SK-N-SH (cell line): ENCODE measurements around the gene AP4M1. TPM values are rescaled to one million over a fixed set of nuclear protein-coding genes. Genes with fewer than 3 reads are reported as not detected.
A peak's percentile ranks its signal among the peaks of the same experiment; 100 is the strongest.

ENCODE experiments used
- CTCF ChIA-PET: fragments of 300-600, 350-600 bp; formaldehyde crosslinking; extraction: SDS; loops from one replicate; lab custom pipeline; 2021; lab: Yijun Ruan, JAX
- POLR2A ChIA-PET: fragments of 350-600 bp; sonication (Branson Sonifier 250); formaldehyde crosslinking; extraction: SDS; loops from one replicate; lab custom pipeline; 2020; ENCODE audit warnings: antibody characterized with exemption, inconsistent platforms; lab: Yijun Ruan, JAX
- DNase-seq: peaks from one replicate; pipeline ENCODE4 v3.0.0; 2012
- H2AFZ ChIP-seq: fragments of 200-600 bp; sonication (generic); 2 replicates; pipeline ENCODE4 v1.8.1; 2016; ENCODE audit warnings: antibody characterized with exemption, mild to moderate bottlenecking, low read depth
- H3F3A ChIP-seq: fragments of 200-600 bp; sonication (generic); replicated peaks from 2 replicates; pipeline ENCODE3; 2016; ENCODE audit warnings: antibody characterized with exemption, mild to moderate bottlenecking; ENCODE audit not compliant: insufficient read depth
- H3K27ac ChIP-seq, 2 experiments: fragments of 200-500 bp in 1 of 2; fragments of 200-600 bp in 1 of 2; sonication (Bioruptor generic) in 1 of 2; sonication (generic), shearing (Covaris generic) in 1 of 2; 2 replicates each; pipeline versions ENCODE4 v1.5.1 to v1.6.1; 2014 to 2016; ENCODE audit warnings: low read depth in 2 of 2, inconsistent platforms in 1 of 2, low read length in 1 of 2, mild to moderate bottlenecking in 1 of 2, mixed read lengths in 1 of 2
- H3K27me3 ChIP-seq: fragments of 200-600 bp; sonication (generic), shearing (Covaris generic); 2 replicates; pipeline ENCODE4 v1.6.1; 2016; ENCODE audit warnings: mixed run types; ENCODE audit not compliant: insufficient read depth
- H3K36me3 ChIP-seq, 2 experiments: fragments of 200-500 bp in 1 of 2; fragments of 200-600 bp in 1 of 2; sonication (Bioruptor generic) in 1 of 2; sonication (generic) in 1 of 2; replicated peaks in 1 of 2; 2 replicates each; pipeline versions ENCODE3 to v1.5.1; 2014 to 2016; ENCODE audit warnings: low read length in 1 of 2, mild to moderate bottlenecking in 1 of 2; ENCODE audit not compliant: insufficient read depth in 2 of 2, control insufficient read depth in 1 of 2
- H3K4me1 ChIP-seq, 2 experiments: fragments of 200-500 bp in 1 of 2; fragments of 200-600 bp in 1 of 2; sonication (Bioruptor generic) in 1 of 2; sonication (generic), shearing (Covaris generic) in 1 of 2; 2 replicates each; pipeline versions ENCODE4 v1.5.1 to v1.6.1; 2014 to 2016; ENCODE audit warnings: low read depth in 1 of 2, low read length in 1 of 2, mixed run types in 1 of 2; ENCODE audit not compliant: insufficient read depth in 2 of 2, control insufficient read depth in 1 of 2
- H3K4me2 ChIP-seq: fragments of 200-600 bp; sonication (generic), shearing (Covaris generic); 2 replicates; pipeline ENCODE4 v1.6.1; 2017; ENCODE audit warnings: mixed run types
- H3K4me3 ChIP-seq, 2 experiments: fragments of 200-500 bp in 1 of 2; fragments of 200-600 bp in 1 of 2; sonication (Bioruptor generic) in 1 of 2; sonication (generic), shearing (Covaris generic) in 1 of 2; 2 replicates each; pipeline versions ENCODE4 v1.5.1 to v1.8.1; 2014 to 2016; ENCODE audit warnings: low read depth in 2 of 2, inconsistent platforms in 1 of 2, low read length in 1 of 2, mild to moderate bottlenecking in 1 of 2, mixed read lengths in 1 of 2, moderate library complexity in 1 of 2
- H3K79me2 ChIP-seq: fragments of 200-600 bp; sonication (generic); 2 replicates; pipeline ENCODE4 v1.8.1; 2017; ENCODE audit warnings: mild to moderate bottlenecking; ENCODE audit not compliant: insufficient read depth
- H3K9ac ChIP-seq: fragments of 200-600 bp; sonication (generic); 2 replicates; pipeline ENCODE4 v1.6.1; 2017; ENCODE audit warnings: mixed run types
- H3K9me2 ChIP-seq: fragments of 200-600 bp; sonication (generic); 2 replicates; pipeline ENCODE4 v1.6.1; 2017; ENCODE audit warnings: mixed run types
- H3K9me3 ChIP-seq: fragments of 200-600 bp; sonication (generic); 2 replicates; pipeline ENCODE4 v1.6.1; 2017; ENCODE audit warnings: mixed run types, mild to moderate bottlenecking, moderate library complexity
- H4K20me1 ChIP-seq: fragments of 200-600 bp; sonication (generic); 2 replicates; pipeline ENCODE4 v1.6.1; 2017; ENCODE audit warnings: mild to moderate bottlenecking, mixed run types; ENCODE audit not compliant: insufficient read depth
- CTCF ChIP-seq: fragments of 200-600 bp; sonication (generic); IDR thresholded peaks from 2 replicates; pipeline ENCODE4 v1.6.1; 2017; ENCODE audit warnings: antibody characterized with exemption, mild to moderate bottlenecking, moderate library complexity
- GATA2 ChIP-seq: sonication (generic); formaldehyde crosslinking; IDR thresholded peaks from 2 replicates; pipeline ENCODE4 v1.5.0; 2020; ENCODE audit warnings: mild to moderate bottlenecking, missing genetic modification reagents
- MXI1 ChIP-seq: IDR thresholded peaks from 2 replicates; pipeline ENCODE4 v1.6.1; 2012; ENCODE audit warnings: mild to moderate bottlenecking, low read depth, low read length, improper control_type of control experiment
- NRF1 ChIP-seq: IDR thresholded peaks from 2 replicates; pipeline ENCODE4 v1.6.1; 2012; ENCODE audit warnings: low read depth, mild to moderate bottlenecking, low read length
- POLR2AphosphoS5 ChIP-seq: IDR thresholded peaks from 2 replicates; pipeline ENCODE4 v1.6.1; 2012; ENCODE audit warnings: low read depth, low read length
- RAD21 ChIP-seq: IDR thresholded peaks from 2 replicates; pipeline ENCODE4 v1.6.1; 2012; ENCODE audit warnings: mild to moderate bottlenecking, low read length
- RFX5 ChIP-seq: IDR thresholded peaks from 2 replicates; pipeline ENCODE4 v1.6.1; 2012; ENCODE audit warnings: mild to moderate bottlenecking, improper control_type of control experiment, low read length
- SIN3A ChIP-seq: IDR thresholded peaks from 2 replicates; pipeline ENCODE4 v1.6.1; 2012; ENCODE audit warnings: low read depth, mild to moderate bottlenecking, low read length, moderate library complexity, borderline replicate concordance
- WGBS: methylation state at CpG from one replicate; pipeline ENCODE4 v1.1.6; 2017; ENCODE audit warnings: low lambda C conversion rate; 5-methylcytosine and 5-hydroxymethylcytosine counted together
- polyA plus RNA-seq, 3 experiments: library from polyadenylated mRNA; depleted of rRNA; stranded (reverse); fragments of >200 nt; gene quantifications; 2 replicates each; pipeline ENCODE4 v1.2.3, GENCODE V29; 2012
- TF ChIP-seq, protein P1 (sequence below): IDR thresholded peaks from 2 replicates; pipeline ENCODE4 v1.4.0; 2012; ENCODE audit warnings: low read depth, borderline replicate concordance
- TF ChIP-seq, protein P2 (sequence below): IDR thresholded peaks from 2 replicates; pipeline ENCODE4 v1.4.0; 2012; ENCODE audit warnings: low read depth, borderline replicate concordance

The AP4M1 gene
- polyA plus RNA-seq, 1 of the 3 experiments (the other 2 are of a cell fraction): 35.0 TPM

DNA sequence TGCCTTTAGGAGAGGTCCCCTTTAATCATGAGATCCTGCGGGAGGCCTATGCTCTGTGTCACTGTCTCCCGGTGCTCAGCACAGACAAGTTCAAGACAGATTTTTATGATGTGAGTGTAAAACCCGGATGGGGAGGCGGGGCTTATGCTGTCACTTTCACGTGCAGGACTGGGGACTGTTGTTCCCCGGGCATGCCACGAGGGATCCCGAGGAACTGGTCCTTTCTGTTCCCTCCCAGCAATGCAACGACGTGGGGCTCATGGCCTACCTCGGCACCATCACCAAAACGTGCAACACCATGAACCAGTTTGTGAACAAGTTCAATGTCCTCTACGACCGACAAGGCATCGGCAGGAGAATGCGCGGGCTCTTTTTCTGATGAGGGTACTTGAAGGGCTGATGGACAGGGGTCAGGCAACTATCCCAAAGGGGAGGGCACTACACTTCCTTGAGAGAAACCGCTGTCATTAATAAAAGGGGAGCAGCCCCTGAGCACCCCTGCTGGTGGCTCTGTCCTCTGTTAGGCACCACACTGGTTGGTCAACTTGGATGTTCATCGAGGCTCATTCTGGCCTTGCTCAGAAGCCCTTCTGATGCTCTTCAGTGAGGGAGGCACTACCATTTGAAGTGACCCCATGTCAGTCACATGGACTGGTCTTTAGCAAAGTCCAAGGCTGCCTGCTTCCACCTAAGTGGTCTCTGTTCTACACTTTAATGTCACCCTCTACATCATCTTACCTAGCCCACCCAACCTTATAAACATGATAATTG lies 9.8 kb upstream of the AP4M1 start:
- H2AFZ ChIP-seq: no peak overlapping the region
- H3F3A ChIP-seq: peaks cover 91% of the 10 kb centered on the region
- no peaks in the 10 kb centered on the region for H4K20me1 ChIP-seq
- H3K9me2 ChIP-seq: no peaks in the 10 kb centered on the region
- H3K79me2 ChIP-seq: peaks cover 78% of the 10 kb centered on the region
- DNase-seq: peak; percentile 65
- no peak overlapping the region; the same call in 1 of the 2 replicates for H3K4me2 ChIP-seq
- 70% methylated on average over 19 of the region's 19 CpGs for WGBS
- H3K9me3 ChIP-seq: no peaks in the 10 kb centered on the region
- no peaks in the 10 kb centered on the region for H3K27me3 ChIP-seq
- CTCF ChIA-PET: interaction anchor here (1.1 kb wide), 1 partner anchor 40 kb away, joined by 4 read pairs; no protein-coding TSS in a partner anchor
- H3K27ac ChIP-seq: peak overlapping the region; percentile 2 to 98; a peak in 3 of 4 replicates
- H3K4me1 ChIP-seq: peaks cover 27 to 43% of the 10 kb centered on the region in 2 experiments
- H3K36me3 ChIP-seq: peaks cover 57 to 62% of the 10 kb centered on the region in 2 experiments
- TF ChIP-seq CTCF (peak; percentile 42), POLR2AphosphoS5 (peak; percentile 35; the same call in 1 of the 2 replicates), MXI1 (peak; percentile 90), GATA2 (CRISPR knock-in tag) (no peak), SIN3A (peak; percentile 87; the same call in 1 of the 2 replicates)
- TF ChIP-seq, protein P1, sequence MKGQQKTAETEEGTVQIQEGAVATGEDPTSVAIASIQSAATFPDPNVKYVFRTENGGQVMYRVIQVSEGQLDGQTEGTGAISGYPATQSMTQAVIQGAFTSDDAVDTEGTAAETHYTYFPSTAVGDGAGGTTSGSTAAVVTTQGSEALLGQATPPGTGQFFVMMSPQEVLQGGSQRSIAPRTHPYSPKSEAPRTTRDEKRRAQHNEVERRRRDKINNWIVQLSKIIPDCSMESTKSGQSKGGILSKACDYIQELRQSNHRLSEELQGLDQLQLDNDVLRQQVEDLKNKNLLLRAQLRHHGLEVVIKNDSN: no peak
- no peak overlapping the region; the same call in 1 of the 2 replicates for H3K9ac ChIP-seq
- H3K4me3 ChIP-seq: no peak overlapping the region
- POLR2A ChIA-PET: interaction anchor here (7.5 kb wide), 1 partner anchor 9 kb away, joined by 98 read pairs; the partner anchor contains the start of genes AP4M1 and MCM7

DNA sequence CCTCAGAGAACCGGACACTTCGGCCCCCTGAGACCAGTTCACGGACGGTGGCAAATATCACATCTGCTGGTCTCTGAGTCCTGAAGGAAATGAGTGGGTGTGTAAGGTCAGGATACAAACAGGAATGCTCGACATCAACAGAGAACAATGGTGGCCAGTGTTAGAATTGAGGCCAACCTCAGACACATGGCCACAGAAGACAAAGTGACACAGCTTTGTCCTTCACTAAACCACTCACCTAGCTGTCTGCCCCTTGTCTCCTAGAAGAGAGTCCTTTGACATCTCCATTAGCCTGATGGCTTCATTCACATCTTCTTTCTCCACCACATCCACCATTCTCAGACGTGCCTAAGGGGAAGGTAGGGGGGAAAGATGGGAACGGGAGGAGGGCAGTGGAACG lies 8.4 kb upstream of the AP4M1 start:
- DNase-seq: no peak
- Histone ChIP-seq H3K9ac (no peak overlapping the region), H3K4me2 (no peak overlapping the region), H4K20me1 (peaks cover under 1% of the 10 kb centered on the region; the same call in 1 of the 2 replicates), H3K9me2 (no peaks in the 10 kb centered on the region), H3K79me2 (peaks cover 89% of the 10 kb centered on the region), H3K27ac (peak overlapping the region; percentile 34 to 58; a peak in 2 of 4 replicates), H3K9me3 (no peaks in the 10 kb centered on the region), H3F3A (peaks cover 80% of the 10 kb centered on the region), H3K27me3 (no peaks in the 10 kb centered on the region), H3K36me3 (peaks cover 71 to 73% of the 10 kb centered on the region in 2 experiments), H3K4me1 (peaks cover 16 to 52% of the 10 kb centered on the region in 2 experiments), H3K4me3 (no peak overlapping the region), H2AFZ (no peak overlapping the region)
- TF ChIP-seq POLR2AphosphoS5 (peak; percentile 42), NRF1 (no peak), RAD21 (no peak), RFX5 (no peak), MXI1 (peak; percentile 11; the same call in 1 of the 2 replicates)
- TF ChIP-seq, protein P2, sequence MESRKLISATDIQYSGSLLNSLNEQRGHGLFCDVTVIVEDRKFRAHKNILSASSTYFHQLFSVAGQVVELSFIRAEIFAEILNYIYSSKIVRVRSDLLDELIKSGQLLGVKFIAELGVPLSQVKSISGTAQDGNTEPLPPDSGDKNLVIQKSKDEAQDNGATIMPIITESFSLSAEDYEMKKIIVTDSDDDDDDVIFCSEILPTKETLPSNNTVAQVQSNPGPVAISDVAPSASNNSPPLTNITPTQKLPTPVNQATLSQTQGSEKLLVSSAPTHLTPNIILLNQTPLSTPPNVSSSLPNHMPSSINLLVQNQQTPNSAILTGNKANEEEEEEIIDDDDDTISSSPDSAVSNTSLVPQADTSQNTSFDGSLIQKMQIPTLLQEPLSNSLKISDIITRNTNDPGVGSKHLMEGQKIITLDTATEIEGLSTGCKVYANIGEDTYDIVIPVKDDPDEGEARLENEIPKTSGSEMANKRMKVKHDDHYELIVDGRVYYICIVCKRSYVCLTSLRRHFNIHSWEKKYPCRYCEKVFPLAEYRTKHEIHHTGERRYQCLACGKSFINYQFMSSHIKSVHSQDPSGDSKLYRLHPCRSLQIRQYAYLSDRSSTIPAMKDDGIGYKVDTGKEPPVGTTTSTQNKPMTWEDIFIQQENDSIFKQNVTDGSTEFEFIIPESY: no peak
- WGBS: 85% methylated on average over 8 of the region's 8 CpGs
- CTCF ChIA-PET: no interaction called here
- POLR2A ChIA-PET: interaction anchor here (1.0 to 7.5 kb wide), 2 partner anchors 8 to 36 kb away, joined by 4 to 98 read pairs; partner anchors contain the start of genes AP4M1 and MCM7
